HFF-Myc (cell line): Measurements from ENCODE around the gene C12orf75.
"Not testable (repeated sequence)": the region's sequence is repeated elsewhere in the genome, so short reads cannot be mapped to it uniquely, and the experiment has no call there.

ENCODE experiments used
- DNase-seq: peaks from one replicate; pipeline ENCODE4 v3.0.0-alpha.2; 2011; ENCODE audit warnings: low read depth; ENCODE audit errors: extremely low read depth
- H3K4me3 ChIP-seq: replicated peaks from 2 replicates; pipeline ENCODE4 v1.5.1; 2011; ENCODE audit warnings: low read depth, mild to moderate bottlenecking, control low read depth, low read length
- TF ChIP-seq, protein P1 (sequence below): IDR thresholded peaks from 2 replicates; pipeline ENCODE4 v1.5.1; 2012; ENCODE audit warnings: mild to moderate bottlenecking, low read depth, low read length, control low read depth; ENCODE audit errors: missing control alignments

C12orf75 gene

DNA sequence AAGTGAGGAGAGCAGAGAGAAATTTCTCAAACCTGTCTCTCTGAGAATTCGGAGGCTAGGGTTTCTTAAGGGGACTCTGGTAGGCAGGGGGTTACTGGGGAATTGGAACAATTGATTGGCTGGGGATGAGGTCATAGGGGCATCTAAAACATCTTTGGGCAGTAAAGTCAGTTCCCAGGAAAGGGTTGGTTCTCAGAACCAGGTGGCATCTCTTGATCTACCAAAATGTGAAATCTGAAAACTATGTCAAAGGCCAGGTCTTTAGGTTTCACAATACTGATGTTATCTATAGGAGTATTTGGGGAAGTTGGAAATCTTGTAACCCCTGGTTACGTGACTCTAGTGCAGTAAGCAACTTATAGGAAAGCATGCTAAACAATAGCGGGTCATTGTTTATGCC is 6.9 kb downstream of the C12orf75 start:
- TF ChIP-seq, protein P1, sequence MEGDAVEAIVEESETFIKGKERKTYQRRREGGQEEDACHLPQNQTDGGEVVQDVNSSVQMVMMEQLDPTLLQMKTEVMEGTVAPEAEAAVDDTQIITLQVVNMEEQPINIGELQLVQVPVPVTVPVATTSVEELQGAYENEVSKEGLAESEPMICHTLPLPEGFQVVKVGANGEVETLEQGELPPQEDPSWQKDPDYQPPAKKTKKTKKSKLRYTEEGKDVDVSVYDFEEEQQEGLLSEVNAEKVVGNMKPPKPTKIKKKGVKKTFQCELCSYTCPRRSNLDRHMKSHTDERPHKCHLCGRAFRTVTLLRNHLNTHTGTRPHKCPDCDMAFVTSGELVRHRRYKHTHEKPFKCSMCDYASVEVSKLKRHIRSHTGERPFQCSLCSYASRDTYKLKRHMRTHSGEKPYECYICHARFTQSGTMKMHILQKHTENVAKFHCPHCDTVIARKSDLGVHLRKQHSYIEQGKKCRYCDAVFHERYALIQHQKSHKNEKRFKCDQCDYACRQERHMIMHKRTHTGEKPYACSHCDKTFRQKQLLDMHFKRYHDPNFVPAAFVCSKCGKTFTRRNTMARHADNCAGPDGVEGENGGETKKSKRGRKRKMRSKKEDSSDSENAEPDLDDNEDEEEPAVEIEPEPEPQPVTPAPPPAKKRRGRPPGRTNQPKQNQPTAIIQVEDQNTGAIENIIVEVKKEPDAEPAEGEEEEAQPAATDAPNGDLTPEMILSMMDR: no peak
- DNase-seq: no peak
- H3K4me3 ChIP-seq: no peak overlapping the region

DNA sequence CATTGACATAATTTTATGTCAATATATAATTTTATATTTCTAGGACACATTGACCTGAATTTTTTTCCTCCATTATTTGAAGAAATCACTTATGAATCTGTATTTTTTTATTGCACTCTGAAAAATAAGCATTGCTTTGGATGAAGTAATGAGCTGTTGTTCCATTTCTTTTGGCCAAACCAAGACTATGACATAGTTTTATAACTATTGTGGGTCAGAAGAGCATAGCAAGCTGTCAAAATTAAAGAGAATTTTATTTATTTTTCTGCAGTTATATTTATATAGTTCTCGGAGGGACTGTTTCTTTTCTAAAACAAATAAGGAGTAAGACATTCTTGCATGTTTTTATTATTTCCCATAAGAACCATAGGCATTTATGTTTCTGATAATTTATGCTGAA is 8.5 kb downstream of the C12orf75 start:
- TF ChIP-seq, protein P1: no peak
- no peak overlapping the region for H3K4me3 ChIP-seq
- DNase-seq: no peak

DNA sequence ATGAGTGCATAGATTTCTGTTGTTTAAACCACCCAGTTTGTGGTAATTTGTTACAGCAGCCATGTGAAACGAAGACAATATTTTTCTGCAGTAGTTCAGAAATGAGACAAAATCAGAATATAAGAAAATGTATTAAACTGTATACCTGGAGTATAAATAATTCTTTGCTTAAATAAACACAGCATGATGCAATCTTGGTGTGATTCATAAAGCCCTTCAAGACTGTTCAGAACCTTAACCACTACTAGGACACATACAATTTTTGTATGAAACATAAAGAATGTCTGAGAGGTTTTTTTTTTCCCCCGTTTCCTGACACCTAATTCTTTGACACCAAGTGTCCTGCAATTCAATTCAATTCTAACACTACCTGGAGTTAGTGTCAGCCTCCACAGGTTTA is 10.5 kb downstream of the C12orf75 start:
- DNase-seq: no peak
- H3K4me3 ChIP-seq: no peak overlapping the region

DNA sequence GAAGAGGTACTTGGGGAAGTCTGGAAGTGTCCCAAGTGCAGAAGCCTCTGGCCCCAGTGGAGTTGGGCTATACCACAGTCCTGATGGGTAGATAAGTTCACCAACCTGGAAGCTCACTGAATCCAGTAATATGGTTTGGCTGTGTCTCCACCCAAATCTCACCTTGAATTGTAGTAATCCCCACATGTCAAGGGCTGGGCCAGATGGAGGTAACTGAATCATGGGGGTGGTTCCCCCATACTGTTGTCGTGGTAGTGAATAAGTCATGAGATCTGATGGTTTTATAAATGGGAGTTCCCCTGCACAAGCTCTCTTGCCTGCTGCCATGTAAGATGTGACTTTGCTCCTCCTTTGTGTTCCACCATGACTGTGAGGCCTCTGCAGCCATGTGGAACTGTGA is 11.1 kb downstream of the C12orf75 start:
- not testable (repeated sequence) for DNase-seq, H3K4me3 ChIP-seq

More for the DNA sequence above, 10.5 kb downstream of the C12orf75 start:
- TF ChIP-seq, protein P1: no peak

DNA sequence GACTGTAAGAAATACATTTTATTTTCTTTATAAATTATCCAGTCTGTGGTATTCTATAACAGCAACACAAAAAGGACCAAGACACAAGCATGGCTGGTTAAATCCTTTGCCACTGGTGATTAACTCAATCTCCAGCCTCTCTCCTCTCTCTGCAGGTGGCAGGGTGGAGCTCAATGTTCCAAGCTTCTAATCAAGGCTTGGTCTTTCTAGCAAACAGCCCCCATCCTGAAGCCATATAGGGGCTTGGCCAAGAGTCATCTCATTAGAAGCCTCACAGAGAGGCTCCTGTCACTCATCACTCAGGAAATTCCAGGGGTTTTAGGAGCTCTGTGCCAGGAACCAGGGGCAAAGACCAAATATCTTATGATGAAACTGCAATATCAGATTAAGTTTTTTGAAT is 12.0 kb downstream of the C12orf75 start:
- TF ChIP-seq, protein P1: no peak
- H3K4me3 ChIP-seq: no peak overlapping the region
- no peak for DNase-seq

DNA sequence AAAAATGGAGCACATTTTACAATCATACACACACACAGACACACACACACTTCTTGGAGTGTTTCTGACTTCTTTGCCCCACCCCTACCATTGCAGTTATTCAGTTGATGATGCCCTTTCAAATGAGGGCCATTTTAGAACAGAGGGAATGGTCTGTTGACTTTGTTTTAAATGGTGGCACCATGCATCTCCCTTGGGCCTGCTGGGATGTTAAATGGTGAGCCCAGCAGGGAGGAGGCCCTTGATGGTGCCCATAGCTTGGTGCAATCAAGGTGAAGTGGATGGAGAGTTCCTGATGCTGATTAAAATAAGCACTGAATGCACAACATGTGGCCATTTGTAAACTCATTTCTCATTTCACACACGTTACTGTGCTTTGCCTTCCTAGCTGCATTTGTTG is 13.3 kb downstream of the C12orf75 start:
- no peak overlapping the region for H3K4me3 ChIP-seq
- DNase-seq: no peak
- TF ChIP-seq, protein P1: no peak

DNA sequence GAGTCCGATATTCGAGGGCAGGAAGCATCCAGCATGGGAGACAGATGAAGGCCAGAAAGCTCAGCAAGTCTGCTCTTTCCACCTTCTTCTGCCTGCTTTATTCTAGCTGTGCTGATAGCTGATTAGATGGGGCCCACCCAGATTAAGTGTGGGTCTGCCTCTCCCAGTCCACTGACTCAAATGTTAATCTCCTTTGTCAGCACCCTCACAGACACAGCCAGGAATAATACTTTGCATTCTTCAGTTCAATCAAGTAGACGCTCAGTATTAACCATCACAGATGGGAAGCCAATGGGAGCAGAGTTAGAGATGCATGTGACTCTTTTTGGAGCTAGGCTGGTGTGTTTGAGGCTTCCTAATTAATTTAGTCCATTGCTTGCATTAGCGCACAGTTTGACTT is 17.0 kb downstream of the C12orf75 start:
- TF ChIP-seq, protein P1: no peak
- H3K4me3 ChIP-seq: no peak overlapping the region
- DNase-seq: no peak
